BJ (cell line): Measurements from ENCODE around the gene PARD3. TPM values are rescaled to one million over a fixed set of nuclear protein-coding genes. Genes with fewer than 3 reads are reported as not detected.

ENCODE experiments used
- CTCF ChIA-PET: fragments of 350-600 bp; formaldehyde crosslinking; extraction: SDS; loops from one replicate; lab custom pipeline; 2021; ENCODE audit warnings: antibody characterized with exemption, inconsistent platforms; lab: Yijun Ruan, JAX
- POLR2A ChIA-PET: fragments of 300-600 bp; sonication (Branson Sonifier 250); formaldehyde crosslinking; extraction: SDS; loops from one replicate; lab custom pipeline; 2021; ENCODE audit warnings: antibody characterized with exemption; lab: Charles Lee
- DNase-seq: peaks from one replicate; pipeline ENCODE4 v3.0.0-alpha.2; 2011; ENCODE audit warnings: low read depth
- H3K27me3 ChIP-seq: 2 replicates; pipeline ENCODE4 v1.6.0; 2011; ENCODE audit warnings: low read length; ENCODE audit not compliant: control insufficient read depth, insufficient read depth
- H3K36me3 ChIP-seq: 2 replicates; pipeline ENCODE4 v1.5.1; 2011; ENCODE audit warnings: low read length; ENCODE audit not compliant: control insufficient read depth, insufficient read depth
- H3K4me3 ChIP-seq: 2 replicates; pipeline ENCODE4 v1.5.1; 2011; ENCODE audit warnings: low read depth, mild to moderate bottlenecking, control low read depth, low read length
- polyA plus RNA-seq: library from polyadenylated mRNA; depleted of rRNA; stranded (reverse); fragments of >200 nt; gene quantifications from 2 replicates; pipeline ENCODE4 v1.2.3, GENCODE V29; 2011
- TF ChIP-seq, protein P1 (sequence below): IDR thresholded peaks from 2 replicates; pipeline ENCODE4 v1.5.1; 2011; ENCODE audit warnings: low read depth, mild to moderate bottlenecking, control low read depth, inconsistent platforms, low read length, moderate library complexity; ENCODE audit not compliant: insufficient read depth

The PARD3 gene
- polyA plus RNA-seq, 1 experiment = 17.7 TPM

DNA sequence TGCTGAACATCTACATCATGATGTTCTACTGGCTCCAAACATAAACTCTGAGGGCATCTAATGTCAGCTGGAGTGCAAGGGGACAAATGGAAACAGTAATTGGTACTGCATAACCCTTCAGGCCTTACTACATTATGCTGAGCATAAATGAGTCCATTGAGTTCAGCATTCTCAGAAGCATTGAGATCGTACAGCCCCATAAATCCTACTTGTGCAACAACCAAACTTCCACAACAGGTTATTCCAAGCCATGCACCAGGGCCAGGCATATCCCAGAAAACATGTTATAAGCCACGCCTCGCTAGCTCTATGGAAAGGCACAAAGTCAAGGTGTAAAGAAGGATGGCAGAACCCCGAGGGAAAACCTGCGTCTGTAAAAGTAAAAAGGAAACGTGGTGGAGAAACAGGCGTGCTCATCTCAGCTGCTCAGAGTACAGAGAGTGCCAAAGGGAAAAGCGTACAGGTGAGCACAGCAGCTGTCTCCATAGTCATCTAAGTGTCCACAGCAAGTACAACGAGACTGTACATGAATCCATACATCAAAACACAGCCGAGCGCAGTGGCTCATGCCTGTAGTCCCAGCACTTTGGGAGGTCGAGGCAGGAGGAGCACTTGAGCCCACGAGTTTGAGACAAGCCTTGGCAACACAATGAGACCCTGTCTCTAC, 124.6 kb downstream of the PARD3 start:
- POLR2A ChIA-PET = no interaction called here
- TF ChIP-seq, protein P1, sequence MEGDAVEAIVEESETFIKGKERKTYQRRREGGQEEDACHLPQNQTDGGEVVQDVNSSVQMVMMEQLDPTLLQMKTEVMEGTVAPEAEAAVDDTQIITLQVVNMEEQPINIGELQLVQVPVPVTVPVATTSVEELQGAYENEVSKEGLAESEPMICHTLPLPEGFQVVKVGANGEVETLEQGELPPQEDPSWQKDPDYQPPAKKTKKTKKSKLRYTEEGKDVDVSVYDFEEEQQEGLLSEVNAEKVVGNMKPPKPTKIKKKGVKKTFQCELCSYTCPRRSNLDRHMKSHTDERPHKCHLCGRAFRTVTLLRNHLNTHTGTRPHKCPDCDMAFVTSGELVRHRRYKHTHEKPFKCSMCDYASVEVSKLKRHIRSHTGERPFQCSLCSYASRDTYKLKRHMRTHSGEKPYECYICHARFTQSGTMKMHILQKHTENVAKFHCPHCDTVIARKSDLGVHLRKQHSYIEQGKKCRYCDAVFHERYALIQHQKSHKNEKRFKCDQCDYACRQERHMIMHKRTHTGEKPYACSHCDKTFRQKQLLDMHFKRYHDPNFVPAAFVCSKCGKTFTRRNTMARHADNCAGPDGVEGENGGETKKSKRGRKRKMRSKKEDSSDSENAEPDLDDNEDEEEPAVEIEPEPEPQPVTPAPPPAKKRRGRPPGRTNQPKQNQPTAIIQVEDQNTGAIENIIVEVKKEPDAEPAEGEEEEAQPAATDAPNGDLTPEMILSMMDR = no peak
- H3K4me3 ChIP-seq = no peak overlapping the region
- H3K36me3 ChIP-seq = peaks cover under 1% of the 10 kb centered on the region; the same call in 1 of the 2 replicates
- CTCF ChIA-PET = interaction anchor here (1.9 kb wide), 1 partner anchor 22 kb away, joined by 4 read pairs; no protein-coding TSS in a partner anchor
- no peak for DNase-seq
- H3K27me3 ChIP-seq = no peaks in the 10 kb centered on the region

DNA sequence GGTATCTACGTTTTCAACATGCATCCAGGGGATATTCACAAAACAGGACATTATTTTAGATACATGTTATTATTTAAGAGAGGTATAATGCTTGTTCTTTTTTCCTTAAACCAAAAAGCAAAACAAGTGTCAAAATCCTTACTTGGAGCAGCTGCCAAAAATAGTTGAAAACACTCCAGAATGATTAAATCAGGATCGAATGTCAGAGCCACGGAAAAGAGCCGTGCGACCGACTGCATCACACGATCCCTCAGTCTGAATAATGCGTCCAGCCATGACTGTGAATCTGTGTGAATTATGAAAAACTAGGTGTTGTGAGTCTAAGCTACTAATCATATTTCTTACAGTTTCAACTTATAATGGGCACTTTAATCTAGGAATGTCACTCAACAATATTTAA, 126.0 kb downstream of the PARD3 start:
- ChIA-PET POLR2A (no interaction called here), CTCF (interaction anchor here (1.9 kb wide), 1 partner anchor 21 kb away, joined by 4 read pairs; no protein-coding TSS in a partner anchor)
- no peaks in the 10 kb centered on the region for H3K36me3 ChIP-seq
- DNase-seq = no peak
- no peaks in the 10 kb centered on the region for H3K27me3 ChIP-seq
- TF ChIP-seq, protein P1 = no peak
- H3K4me3 ChIP-seq = no peak overlapping the region

DNA sequence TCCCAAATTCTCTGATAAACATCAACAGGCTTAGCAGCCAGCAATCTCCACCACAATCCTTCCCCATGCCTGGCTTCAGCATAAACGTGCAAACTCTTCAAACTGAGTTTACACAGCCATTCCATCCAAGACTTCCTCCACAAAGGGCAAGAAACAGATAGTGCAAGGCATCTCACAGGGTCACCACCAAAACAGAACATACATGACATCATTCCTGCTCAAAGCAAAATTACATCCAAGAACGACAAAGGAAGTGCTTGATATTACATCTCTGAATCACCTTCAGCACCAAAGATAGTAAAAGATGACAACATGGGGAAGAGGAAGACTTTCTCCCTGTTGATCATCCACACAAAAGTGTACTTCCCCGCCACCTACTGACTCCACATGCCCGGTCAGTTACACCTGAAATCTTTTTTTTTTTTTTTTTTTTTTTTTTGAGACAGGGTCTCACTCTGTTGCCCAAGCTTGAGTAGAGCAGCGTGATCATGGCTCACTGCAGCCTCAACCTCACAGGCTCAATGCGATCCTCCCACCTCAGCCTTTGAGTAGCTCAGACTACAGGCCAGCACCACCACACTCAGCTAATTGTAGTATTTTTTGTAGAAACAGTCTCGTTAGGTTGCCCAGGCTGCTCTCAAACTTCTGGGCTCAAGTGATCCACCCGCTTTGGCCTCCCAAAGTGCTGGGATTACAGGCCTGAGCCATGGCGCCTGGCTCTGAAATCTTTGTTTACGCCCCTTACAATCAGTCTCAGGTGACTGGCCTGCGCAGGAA, 127.5 kb downstream of the PARD3 start:
- Histone ChIP-seq H3K27me3 (no peaks in the 10 kb centered on the region), H3K36me3 (no peaks in the 10 kb centered on the region), H3K4me3 (no peak overlapping the region)
- TF ChIP-seq, protein P1 = no peak
- CTCF ChIA-PET = no interaction called here
- no peak for DNase-seq
- POLR2A ChIA-PET = no interaction called here

GRCh38 chr10:34682580-34682979, 132.5 kb downstream of the PARD3 start:
- POLR2A ChIA-PET = no interaction called here
- CTCF ChIA-PET = interaction anchor here (1.0 to 2.2 kb wide), 2 partner anchors 11 to 15 kb away, joined by 3 to 11 read pairs; no protein-coding TSS in a partner anchor
- Histone ChIP-seq H3K36me3 (no peaks in the 10 kb centered on the region), H3K27me3 (no peaks in the 10 kb centered on the region), H3K4me3 (no peak overlapping the region)
- no peak for DNase-seq
- TF ChIP-seq, protein P1 = no peak

DNA sequence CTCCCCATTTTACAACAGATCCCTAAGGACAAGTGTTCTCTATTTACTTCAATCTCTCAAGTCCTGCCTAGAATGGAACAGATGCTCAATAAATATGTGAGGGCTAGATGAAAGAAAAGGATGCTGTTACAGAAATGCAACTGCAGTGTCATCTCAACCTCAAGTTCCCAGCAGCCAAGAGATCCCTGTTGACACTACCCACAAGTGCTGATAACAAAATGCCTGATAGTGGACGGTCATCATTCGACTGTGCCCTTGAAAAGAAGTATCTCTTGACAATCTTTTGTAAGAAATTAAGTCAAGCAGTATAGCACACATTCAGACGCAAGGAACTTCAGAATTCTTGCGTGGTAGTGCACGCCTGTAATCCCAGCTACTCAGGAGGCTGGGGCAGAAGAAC, 133.2 kb downstream of the PARD3 start:
- Histone ChIP-seq H3K27me3 (no peaks in the 10 kb centered on the region), H3K4me3 (no peak overlapping the region), H3K36me3 (no peaks in the 10 kb centered on the region)
- CTCF ChIA-PET = interaction anchor here (1.0 to 2.2 kb wide), 2 partner anchors 12 to 15 kb away, joined by 3 to 11 read pairs; no protein-coding TSS in a partner anchor
- POLR2A ChIA-PET = no interaction called here
- DNase-seq = no peak
- TF ChIP-seq, protein P1 = no peak
